ENCODE measurements around the gene TNFRSF19.
"Not testable (repeated sequence)": the region's sequence is repeated elsewhere in the genome, so short reads cannot be mapped to it uniquely, and the experiment has no call there.

TNFRSF19 gene

GRCh38 chr13:23671897-23672296 lies 101.7 kb downstream of the TNFRSF19 start:
- no peak overlapping the region for H3K27ac ChIP-seq
- TF ChIP-seq CTCF (conservative IDR thresholded peaks at IDR 0.05), result no peak

GRCh38 chr13:23672616-23673015 lies 102.4 kb downstream of the TNFRSF19 start:
- H3K27ac ChIP-seq, result no peak overlapping the region
- TF ChIP-seq CTCF (conservative IDR thresholded peaks at IDR 0.05), result no peak

- no peak for TF ChIP-seq CTCF (conservative IDR thresholded peaks at IDR 0.05)
- H3K27ac ChIP-seq, result no peak overlapping the region
These were observed 103.1 kb downstream of the TNFRSF19 start for GRCh38 chr13:23673354-23673753.

GRCh38 chr13:23673867-23674605 lies 103.8 kb downstream of the TNFRSF19 start:
- TF ChIP-seq CTCF (conservative IDR thresholded peaks at IDR 0.05), result no peak
- H3K27ac ChIP-seq, result no peak overlapping the region

- TF ChIP-seq CTCF (conservative IDR thresholded peaks at IDR 0.05), result no peak
These were observed 104.8 kb downstream of the TNFRSF19 start for GRCh38 chr13:23674795-23675640.

GRCh38 chr13:23677679-23678288 lies 107.6 kb downstream of the TNFRSF19 start:
- H3K27ac ChIP-seq, result not testable (repeated sequence)

More at GRCh38 chr13:23674795-23675640, 104.8 kb downstream of the TNFRSF19 start:
- H3K27ac ChIP-seq, result no peak overlapping the region

- no peak overlapping the region for H3K27ac ChIP-seq
- no peak for TF ChIP-seq CTCF (conservative IDR thresholded peaks at IDR 0.05)
These were observed 108.6 kb downstream of the TNFRSF19 start for GRCh38 chr13:23678795-23679194.
